IPS-11a (cell line): ENCODE results near the gene ALX4.

ENCODE experiments used
- H3K4me3 ChIP-seq: one replicate; pipeline ENCODE4 v1.5.1; 2013; ENCODE audit warnings: low read depth, low read length, control low read depth

The ALX4 gene

DNA sequence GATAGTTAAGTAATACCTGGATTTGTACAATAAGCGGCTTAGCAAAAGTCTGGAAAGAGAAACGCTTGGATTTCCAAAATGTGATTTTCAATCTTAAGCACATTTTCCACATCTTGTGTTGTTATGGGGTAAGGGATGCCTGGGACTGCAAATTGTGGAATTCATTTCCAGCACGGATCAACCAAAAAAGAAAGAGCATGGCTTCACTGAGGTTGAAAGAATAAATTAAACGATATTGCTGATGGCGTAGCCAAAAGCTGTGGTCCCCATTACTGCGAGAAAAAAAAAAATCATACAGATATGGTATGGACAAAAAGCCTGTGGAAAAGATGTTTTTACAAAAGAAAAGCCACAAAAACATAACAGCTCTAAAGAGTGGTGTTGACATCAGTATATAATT is 26.0 kb upstream of the ALX4 start:
- no peak overlapping the region for H3K4me3 ChIP-seq

DNA sequence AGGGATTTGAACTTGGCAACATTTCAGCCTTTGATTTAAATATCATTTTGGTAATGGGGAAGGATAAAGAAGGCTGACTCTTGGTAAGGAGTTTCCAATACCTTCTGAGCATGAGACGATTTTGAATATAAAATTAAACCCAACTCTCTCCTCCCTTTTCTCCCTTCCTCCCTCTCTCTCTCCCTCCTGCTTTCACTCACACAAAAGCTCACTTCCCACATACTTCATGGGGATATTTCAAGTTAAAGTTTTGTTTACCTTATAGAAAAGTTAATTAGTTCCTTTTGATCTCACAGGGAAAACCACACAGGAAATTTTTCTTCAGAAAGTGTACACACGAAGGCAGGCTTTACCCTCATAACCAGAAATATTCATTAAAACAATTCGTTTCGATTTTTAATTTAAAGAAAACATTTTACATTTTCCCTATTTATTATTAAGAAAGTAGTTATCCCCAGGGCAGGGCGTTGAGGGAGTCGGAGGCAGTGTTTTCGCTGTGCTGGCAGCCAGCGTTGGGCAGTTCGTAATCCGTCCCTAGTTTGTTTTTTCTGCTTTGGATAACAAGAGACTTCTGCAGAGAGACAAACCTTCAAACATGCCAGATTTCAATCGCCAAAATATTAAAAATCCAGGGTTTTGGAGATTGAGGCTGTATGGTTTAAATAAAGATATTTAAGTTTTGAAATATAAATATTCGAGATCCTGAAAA is 25.3 kb upstream of the ALX4 start:
- H3K4me3 ChIP-seq: no peak overlapping the region

GRCh38 chr11:44334356-44335004 is 24.5 kb upstream of the ALX4 start:
- H3K4me3 ChIP-seq: no peak overlapping the region

- no peak overlapping the region for H3K4me3 ChIP-seq
These were observed 23.6 kb upstream of the ALX4 start for GRCh38 chr11:44333271-44334218.

GRCh38 chr11:44332665-44333064 is 22.7 kb upstream of the ALX4 start:
- H3K4me3 ChIP-seq: no peak overlapping the region

DNA sequence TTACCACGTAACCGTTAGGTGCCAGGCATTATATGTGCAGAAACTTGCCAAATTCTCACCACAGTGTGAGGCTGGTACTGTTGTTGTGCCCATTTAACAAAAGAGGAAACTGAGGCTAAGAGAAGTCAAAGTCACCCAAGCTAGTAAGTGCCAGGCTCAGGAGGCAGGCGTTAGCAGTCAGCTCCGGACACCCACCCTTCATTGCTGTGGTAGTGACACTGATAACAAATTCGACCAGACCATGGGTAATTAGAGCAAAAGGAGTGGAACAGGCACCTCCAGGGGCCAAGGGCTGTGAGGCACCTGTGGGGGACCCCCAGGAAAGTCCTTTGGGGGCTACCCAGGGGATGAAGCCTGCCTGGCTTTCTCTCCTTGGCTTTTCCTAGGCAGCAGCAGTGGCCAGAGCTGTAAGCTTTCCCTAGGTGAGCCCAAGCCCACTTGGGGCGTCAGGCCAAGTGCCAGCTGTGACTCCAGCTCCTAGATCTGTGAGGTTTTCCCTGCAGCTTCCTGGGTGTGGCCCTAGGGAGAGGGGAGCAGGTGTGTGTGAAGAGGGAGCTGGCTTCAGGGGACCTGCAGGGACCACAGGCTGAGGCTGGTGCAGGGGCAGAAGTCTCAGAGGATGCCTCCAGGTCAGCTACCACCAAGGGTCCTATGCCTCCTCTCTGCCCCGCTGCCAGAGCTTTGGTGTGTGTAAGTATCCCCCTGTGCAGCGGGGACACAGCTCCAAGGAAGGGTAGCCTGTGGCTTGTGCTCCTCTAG is 19.7 kb upstream of the ALX4 start:
- no peak overlapping the region for H3K4me3 ChIP-seq

GRCh38 chr11:44328138-44328660 is 18.3 kb upstream of the ALX4 start:
- no peak overlapping the region for H3K4me3 ChIP-seq

- no peak overlapping the region for H3K4me3 ChIP-seq
These were observed 17.8 kb upstream of the ALX4 start for GRCh38 chr11:44327730-44328129.

DNA sequence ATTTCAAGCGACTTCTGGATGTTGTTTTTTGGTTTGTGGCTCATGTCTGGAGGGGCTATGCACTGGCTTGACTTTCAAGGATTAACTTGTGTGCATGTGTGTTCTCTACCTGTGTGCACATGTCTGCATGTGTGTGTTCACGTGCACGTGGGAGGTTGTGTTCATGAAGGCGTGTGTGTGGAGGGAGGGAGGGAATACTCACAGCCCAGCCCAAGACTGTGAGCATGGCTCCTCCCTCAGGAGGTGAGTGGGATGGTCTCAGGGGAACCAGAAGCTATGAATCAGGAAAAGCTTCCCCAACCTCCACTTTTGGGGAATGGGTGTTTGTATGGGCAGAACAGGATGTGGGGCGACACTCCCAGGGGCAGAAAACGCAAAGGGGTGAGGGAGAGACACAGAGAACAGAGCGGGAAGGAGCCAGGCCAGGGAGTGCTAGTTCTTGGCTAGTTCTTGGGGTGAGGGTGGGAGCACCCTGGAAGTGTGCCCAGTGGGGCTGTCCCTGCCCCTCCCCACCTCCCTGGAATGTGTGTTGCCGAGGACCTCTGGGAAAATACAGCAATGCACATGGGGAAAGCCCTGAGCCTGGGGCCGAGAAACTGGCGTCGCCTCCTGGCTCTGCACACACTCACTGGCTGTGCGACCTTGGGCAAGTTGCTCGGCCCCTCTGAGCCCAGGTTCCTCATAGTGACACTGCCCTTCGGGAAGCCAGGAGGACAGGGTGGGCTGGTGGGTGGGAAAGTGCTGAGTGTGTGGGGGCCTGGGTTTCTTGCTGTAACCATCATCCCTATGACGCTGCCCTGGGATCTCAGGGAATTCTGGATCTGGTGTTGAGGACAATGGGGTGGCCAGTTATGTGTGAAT is 16.9 kb upstream of the ALX4 start:
- H3K4me3 ChIP-seq: no peak overlapping the region

GRCh38 chr11:44325698-44326097 is 15.8 kb upstream of the ALX4 start:
- H3K4me3 ChIP-seq: no peak overlapping the region

DNA sequence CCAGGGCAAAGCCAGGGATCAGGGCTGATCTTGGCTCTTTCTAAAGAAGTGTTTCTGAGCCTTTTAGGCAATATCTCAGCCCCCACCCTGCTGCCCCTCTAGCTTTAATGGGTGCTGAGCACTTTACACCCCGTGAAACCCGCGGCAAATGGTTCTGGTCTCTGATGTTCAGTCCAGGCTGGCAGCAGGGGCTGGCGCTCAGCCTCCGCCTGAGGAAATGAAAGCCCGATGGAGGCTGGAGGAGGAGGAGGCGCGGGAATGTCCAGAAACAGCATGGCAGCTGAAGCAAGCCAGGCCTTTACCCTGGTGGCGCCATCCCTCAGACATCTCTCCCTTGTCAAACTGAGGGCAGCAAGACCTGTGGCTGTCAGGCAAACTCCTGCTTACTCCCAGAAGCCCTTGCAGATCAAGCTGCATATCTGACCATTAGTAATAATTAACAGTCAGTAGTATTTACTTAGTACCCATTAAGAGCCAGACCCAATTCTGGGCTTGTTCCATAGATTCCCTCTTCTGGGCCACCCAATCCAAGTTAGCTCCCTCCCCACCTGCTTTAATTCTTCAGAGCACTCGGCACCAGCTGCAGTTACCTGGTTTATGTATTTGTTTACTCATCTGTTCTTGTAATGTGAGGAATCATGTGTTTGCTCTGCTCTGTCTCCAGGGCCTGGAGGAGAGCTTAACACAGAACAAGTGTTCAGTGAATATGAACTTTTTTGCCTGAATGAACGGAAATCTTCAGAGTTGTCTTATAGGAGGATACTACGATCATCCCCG is 15.0 kb upstream of the ALX4 start:
- H3K4me3 ChIP-seq: no peak overlapping the region

- H3K4me3 ChIP-seq: no peak overlapping the region
These were observed 14.3 kb upstream of the ALX4 start for GRCh38 chr11:44324222-44324621.

- H3K4me3 ChIP-seq: no peak overlapping the region
These were observed 12.3 kb upstream of the ALX4 start for GRCh38 chr11:44322243-44322642.

- no peak overlapping the region for H3K4me3 ChIP-seq
These were observed 11.1 kb upstream of the ALX4 start for GRCh38 chr11:44321059-44321458.

DNA sequence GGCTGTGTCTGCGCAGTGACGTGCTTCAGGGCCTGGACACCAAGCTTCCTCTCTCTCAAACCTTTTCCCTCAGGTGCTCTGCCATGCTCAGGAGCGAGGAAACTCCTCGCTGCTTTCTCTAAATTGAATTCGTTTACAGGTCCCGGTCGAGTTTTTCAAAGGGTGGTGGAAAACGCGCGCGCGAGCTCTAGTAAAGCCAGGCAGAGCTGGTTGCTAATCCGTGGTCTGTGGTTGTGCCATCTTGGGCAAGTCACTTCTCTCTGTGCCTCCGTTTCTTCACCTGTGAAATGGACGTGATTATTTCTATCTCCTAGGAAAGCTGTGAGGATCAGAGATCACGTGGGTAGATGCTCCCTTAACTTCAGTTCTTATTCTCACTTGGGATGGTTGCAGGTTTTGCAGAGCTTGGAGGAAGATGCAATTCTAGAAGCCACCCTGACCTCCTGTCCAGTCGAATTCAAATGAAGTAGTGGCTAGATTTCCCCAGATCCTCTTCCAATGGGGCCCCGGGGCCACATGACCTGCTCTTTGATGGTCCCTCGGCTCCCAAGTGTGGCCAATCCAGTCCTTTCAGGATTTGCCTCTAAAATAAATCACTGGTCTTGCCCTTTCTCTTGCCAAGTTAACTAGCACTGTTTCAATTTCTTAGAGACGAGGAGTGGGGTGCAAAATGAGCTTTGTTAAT is 10.5 kb upstream of the ALX4 start:
- no peak overlapping the region for H3K4me3 ChIP-seq

GRCh38 chr11:44319552-44320288 is 9.8 kb upstream of the ALX4 start:
- no peak overlapping the region for H3K4me3 ChIP-seq

DNA sequence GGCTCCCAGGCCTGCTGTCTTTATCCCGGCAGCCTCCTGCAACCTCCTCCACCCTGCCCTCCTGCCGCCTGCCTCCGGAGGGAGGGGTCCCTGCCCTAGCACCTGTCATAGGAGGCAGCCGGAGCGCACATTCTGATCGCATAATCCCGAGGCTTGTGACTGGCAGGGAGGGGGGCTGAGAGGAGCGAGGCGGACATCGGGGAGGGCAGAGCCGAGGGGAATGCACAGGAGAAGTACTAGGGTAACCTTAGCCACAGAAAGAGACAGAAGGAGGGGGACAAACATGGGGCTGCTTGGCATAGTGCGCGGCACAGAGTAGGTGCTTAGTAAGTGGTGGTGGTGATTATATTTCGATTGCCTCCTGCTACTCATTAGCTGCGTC is 9.2 kb upstream of the ALX4 start:
- no peak overlapping the region for H3K4me3 ChIP-seq

DNA sequence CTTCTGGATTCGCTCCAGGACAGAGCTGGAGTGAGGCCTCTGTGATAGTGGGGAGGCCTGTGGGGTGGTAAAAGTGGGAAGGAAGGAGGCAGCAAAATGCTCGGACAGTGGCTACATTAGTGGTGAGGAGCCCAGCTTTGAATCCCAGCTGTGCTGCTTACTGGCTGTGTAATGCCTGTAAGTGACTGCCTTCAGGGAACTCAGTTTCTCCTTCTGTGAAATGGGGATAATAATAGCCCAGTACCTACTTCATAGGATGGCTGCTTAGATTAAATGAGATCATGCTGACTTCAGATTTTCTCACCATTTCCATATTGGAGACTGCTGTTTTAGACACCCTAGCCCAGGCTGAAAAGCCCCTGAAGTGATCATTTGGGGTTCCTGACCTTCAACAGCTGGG is 8.4 kb upstream of the ALX4 start:
- H3K4me3 ChIP-seq: no peak overlapping the region
